ENCODE results near the gene MAP2K6. TPM values are rescaled to one million over a fixed set of nuclear protein-coding genes. Genes with fewer than 3 reads are reported as not detected.

Gene MAP2K6
- total and polyA plus RNA-seq, 2 donors (not counting 3 experiments of a cell fraction or from before 2014, with no cell fraction given), result 5.9 to 13.9 TPM

DNA sequence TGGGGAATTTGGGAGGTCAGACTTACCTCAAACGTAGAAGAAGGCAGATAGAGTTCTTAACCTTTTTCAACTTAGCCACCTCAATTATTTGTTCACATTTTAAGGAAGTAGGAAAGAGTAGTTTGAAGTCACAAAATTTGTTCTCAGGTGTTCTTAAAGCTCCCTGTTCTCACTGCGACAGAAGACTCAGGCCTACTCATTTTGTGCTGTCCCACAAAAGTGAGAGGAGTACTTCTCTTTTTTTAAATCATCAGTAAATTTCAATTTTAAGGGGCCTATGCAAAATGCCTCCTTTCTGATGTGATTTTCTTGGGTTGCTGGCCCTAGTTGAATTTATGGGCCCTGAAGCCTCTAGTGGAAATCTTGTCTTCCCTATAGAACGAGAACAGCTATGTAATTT lies 133.4 kb downstream of the MAP2K6 start:
- CTCF ChIA-PET, result no interaction called here
- no peak overlapping the region for H3K4me2 ChIP-seq (ENCODE audit: insufficient read depth, low read length)
- H3K27ac ChIP-seq (ENCODE audit: insufficient read depth, low read depth, low read length), result no peak overlapping the region
- no peaks in the 10 kb centered on the region for H3K9me3 ChIP-seq (replicated peaks; ENCODE audit: control insufficient read depth, insufficient read depth, low read length)
- H4K20me1 ChIP-seq (replicated peaks; ENCODE audit: control insufficient read depth, extremely low read depth, insufficient read depth, low read length), result no peaks in the 10 kb centered on the region
- intact Hi-C loops (cut with micrococcal nuclease), result no loop called here
- no TSS peak for BruUV-seq (replicated peaks)
- H2AFZ ChIP-seq (ENCODE audit: low read depth, low read length), result no peak overlapping the region
- POLR2A ChIA-PET, result no interaction called here
- TF ChIP-seq CTCF (IDR thresholded peaks at IDR 0.05; ENCODE audit: extremely low read depth in 1 of 2, insufficient read depth in 1 of 2, low read depth in 1 of 2, low read length in 2 of 2) (no peak), POLR2AphosphoS5 (IDR thresholded peaks at IDR 0.05; ENCODE audit: insufficient read depth, low read depth, low read length) (no peak), JUN (IDR thresholded peaks at IDR 0.05; ENCODE audit: borderline replicate concordance, insufficient read depth, insufficient read length, low read depth) (no peak), MAX (IDR thresholded peaks at IDR 0.05; ENCODE audit: insufficient read depth, insufficient read length) (no peak), FOS (IDR thresholded peaks at IDR 0.05; ENCODE audit: borderline replicate concordance, insufficient read depth, low read length) (no peak), EZH2 (IDR thresholded peaks at IDR 0.05; ENCODE audit: borderline replicate concordance, low read depth, low read length, severe bottlenecking) (no peak)
- dilution Hi-C loops (cut with MboI; ENCODE audit: extremely low pct_ligation_motif_present, low sequenced_read_pairs), result no loop called here
- FAIRE-seq, result no peak
- no peak for DNase-seq (ENCODE audit: low read depth, low spot score)
- H3K9me1 ChIP-seq (replicated peaks; ENCODE audit: control insufficient read depth, extremely low read depth, insufficient read depth, low read length), result no peaks in the 10 kb centered on the region
- no peak overlapping the region for H3K9ac ChIP-seq (replicated peaks; ENCODE audit: extremely low read depth, insufficient read depth, low read length)
- H3K27me3 ChIP-seq (ENCODE audit: control insufficient read depth in 2 of 2, insufficient read depth in 2 of 2, low read length in 2 of 2), result no peaks in the 10 kb centered on the region
- H3K79me2 ChIP-seq (ENCODE audit: control insufficient read depth, insufficient read depth, low read length), result no peaks in the 10 kb centered on the region
- no peaks in the 10 kb centered on the region for H3K36me3 ChIP-seq (ENCODE audit: control insufficient read depth in 2 of 2, extremely low read depth in 1 of 2, insufficient read depth in 2 of 2, low read length in 2 of 2)
- peaks cover 4% of the 10 kb centered on the region for H3K4me1 ChIP-seq (ENCODE audit: control insufficient read depth, extremely low read depth, insufficient read depth, low read length)
- no peak overlapping the region for H3K4me3 ChIP-seq (replicated peaks in 1 of 3; ENCODE audit: insufficient read depth in 1 of 3, low read depth in 1 of 3, low read length in 3 of 3)

Data from endothelial cell of umbilical vein (primary cell).